ENCODE data around the gene ANKRD12. TPM values are rescaled to one million over a fixed set of nuclear protein-coding genes. Genes with fewer than 3 reads are reported as not detected.

ANKRD12 gene
- total RNA-seq, 1 experiment from 2014 or later: 30.7 TPM

DNA sequence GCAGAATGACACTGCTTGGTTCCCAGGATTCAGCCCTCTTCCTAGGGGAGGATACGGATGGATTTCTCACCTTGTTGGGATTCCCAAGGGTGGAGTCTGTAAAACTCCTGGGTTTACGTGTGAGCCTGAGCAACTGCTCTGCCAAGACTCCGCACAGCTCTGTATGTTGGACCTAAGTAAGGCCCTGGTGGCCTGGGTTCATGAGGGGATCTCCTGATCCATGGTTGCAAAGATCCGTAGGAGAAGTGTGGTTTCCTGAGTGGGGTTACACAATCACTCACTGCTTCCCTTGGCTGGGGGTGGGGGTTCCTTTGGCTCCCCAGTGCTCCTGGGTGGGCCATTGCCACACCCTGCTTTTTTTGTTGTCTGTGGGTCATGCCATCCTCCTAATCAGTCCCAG lies 37.7 kb downstream of the ANKRD12 start:
- CTCF ChIA-PET: no interaction called here
- in situ Hi-C loops (cut with HindIII; ENCODE audit: low pct_unique_long_range_greater_than_20kb, low sequenced_read_pairs): no loop called here
- no peak for DNase-seq (ENCODE audit: low read depth, low spot score)

GRCh38 chr18:9175115-9175514 lies 38.5 kb downstream of the ANKRD12 start:
- no peak overlapping the region for H3K4me3 ChIP-seq (ENCODE audit: low read depth in 2 of 2, low read length in 2 of 2)
- no peak overlapping the region for H3K27ac ChIP-seq (ENCODE audit: low read length)
- intact Hi-C loops (cut with micrococcal nuclease; ENCODE audit: unreplicated experiment) (no loop called here), in situ Hi-C loops (cut with HindIII; ENCODE audit: low pct_unique_long_range_greater_than_20kb, low sequenced_read_pairs) (no loop called here)
- peaks cover 4% of the 10 kb centered on the region; the same call in 1 of the 2 replicates for H3K4me1 ChIP-seq (ENCODE audit: control insufficient read depth, insufficient read depth, low read length)
- TF ChIP-seq SIN3A (IDR thresholded peaks at IDR 0.05; ENCODE audit: borderline replicate concordance, insufficient read depth, low read depth, low read length): no peak
- no peak for TF ChIP-seq REST (IDR thresholded peaks at IDR 0.05; ENCODE audit: insufficient read depth in 1 of 2, low read depth in 2 of 2, low read length in 1 of 2)
- TF ChIP-seq TCF7L2 (IDR thresholded peaks at IDR 0.05; ENCODE audit: low read depth, low read length): no peak
- no peak for TF ChIP-seq CTCF (IDR thresholded peaks at IDR 0.05)
- no peak for TF ChIP-seq POLR2AphosphoS5 (IDR thresholded peaks at IDR 0.05; ENCODE audit: low read depth, low read length)
- no peaks in the 10 kb centered on the region for H3K9me3 ChIP-seq (ENCODE audit: control insufficient read depth, insufficient read depth, low read depth, low read length)
- ATAC-seq (no peak), DNase-seq (ENCODE audit: low read depth, low spot score) (no peak)
- no peaks in the 10 kb centered on the region for H3K27me3 ChIP-seq (ENCODE audit: control insufficient read depth, insufficient read depth, low read length)
- no TSS peak for BruUV-seq (replicated peaks)
- ChIA-PET POLR2A (no interaction called here), CTCF (no interaction called here)
- H3K36me3 ChIP-seq (ENCODE audit: control insufficient read depth, insufficient read depth, low read length): no peaks in the 10 kb centered on the region

More for the DNA sequence above, 37.7 kb downstream of the ANKRD12 start:
- Histone ChIP-seq H3K27ac (ENCODE audit: low read length) (no peak overlapping the region), H3K9me3 (ENCODE audit: control insufficient read depth, insufficient read depth, low read depth, low read length) (no peaks in the 10 kb centered on the region), H3K4me3 (ENCODE audit: low read depth in 2 of 2, low read length in 2 of 2) (no peak overlapping the region), H3K27me3 (ENCODE audit: control insufficient read depth, insufficient read depth, low read length) (no peaks in the 10 kb centered on the region), H3K36me3 (ENCODE audit: control insufficient read depth, insufficient read depth, low read length) (no peaks in the 10 kb centered on the region), H3K4me1 (ENCODE audit: control insufficient read depth, insufficient read depth, low read length) (peaks cover 4% of the 10 kb centered on the region; the same call in 1 of the 2 replicates)
- intact Hi-C loops (cut with micrococcal nuclease; ENCODE audit: unreplicated experiment): no loop called here
- 0 out of 2 replicates have a peak, but pooled peaks have one; percentile 30 for ATAC-seq
- BruUV-seq (replicated peaks): no TSS peak
- no peak for TF ChIP-seq SIN3A (IDR thresholded peaks at IDR 0.05; ENCODE audit: borderline replicate concordance, insufficient read depth, low read depth, low read length)
- TF ChIP-seq TCF7L2 (IDR thresholded peaks at IDR 0.05; ENCODE audit: low read depth, low read length): no peak
- TF ChIP-seq REST (IDR thresholded peaks at IDR 0.05; ENCODE audit: insufficient read depth in 1 of 2, low read depth in 2 of 2, low read length in 1 of 2): no peak
- TF ChIP-seq CTCF (IDR thresholded peaks at IDR 0.05): no peak
- no peak for TF ChIP-seq POLR2AphosphoS5 (IDR thresholded peaks at IDR 0.05; ENCODE audit: low read depth, low read length)
- POLR2A ChIA-PET: no interaction called here
